ENCODE measurements around the gene DOCK1.

DOCK1 gene

GRCh38 chr10:127041552-127041951 is 136.3 kb downstream of the DOCK1 start:
- no peak for DNase-seq

GRCh38 chr10:127043301-127043700 is 138.1 kb downstream of the DOCK1 start:
- DNase-seq: no peak

- no peak for DNase-seq
Measured at GRCh38 chr10:127044186-127044585, 139.0 kb downstream of the DOCK1 start.

GRCh38 chr10:127046975-127047877 is 142.0 kb downstream of the DOCK1 start:
- no peak for DNase-seq

- no peak for DNase-seq
Measured at GRCh38 chr10:127047878-127048238, 142.6 kb downstream of the DOCK1 start.

- no peak for DNase-seq
Measured at GRCh38 chr10:127048630-127049029, 143.4 kb downstream of the DOCK1 start.

GRCh38 chr10:127052001-127052400 is 146.8 kb downstream of the DOCK1 start:
- no peak for DNase-seq

- no peak for DNase-seq
Measured at GRCh38 chr10:127055263-127055662, 150.0 kb downstream of the DOCK1 start.

GRCh38 chr10:127059314-127059713 is 154.1 kb downstream of the DOCK1 start:
- no peak for DNase-seq

- DNase-seq: no peak
Measured at GRCh38 chr10:127063762-127064161, 158.5 kb downstream of the DOCK1 start.

GRCh38 chr10:127064474-127064873 is 159.2 kb downstream of the DOCK1 start:
- no peak for DNase-seq

- DNase-seq: no peak
Measured at GRCh38 chr10:127067542-127068194, 162.4 kb downstream of the DOCK1 start.

- no peak for DNase-seq
Measured at GRCh38 chr10:127068485-127068884, 163.3 kb downstream of the DOCK1 start.

GRCh38 chr10:127069436-127069835 is 164.2 kb downstream of the DOCK1 start:
- no peak for DNase-seq

GRCh38 chr10:127071126-127071525 is 165.9 kb downstream of the DOCK1 start:
- DNase-seq: no peak

GRCh38 chr10:127073666-127074065 is 168.4 kb downstream of the DOCK1 start:
- DNase-seq: no peak

GRCh38 chr10:127079392-127079791 is 174.2 kb downstream of the DOCK1 start:
- no peak for DNase-seq

GRCh38 chr10:127080317-127080716 is 175.1 kb downstream of the DOCK1 start:
- DNase-seq: no peak

- DNase-seq: no peak
Measured at GRCh38 chr10:127081851-127082345, 176.7 kb downstream of the DOCK1 start.

- DNase-seq: no peak
Measured at GRCh38 chr10:127082651-127083050, 177.4 kb downstream of the DOCK1 start.

- no peak for DNase-seq
Measured at GRCh38 chr10:127085957-127086356, 180.7 kb downstream of the DOCK1 start.

GRCh38 chr10:127088908-127089307 is 183.7 kb downstream of the DOCK1 start:
- DNase-seq: no peak

- no peak for DNase-seq
Measured at GRCh38 chr10:127089446-127089845, 184.2 kb downstream of the DOCK1 start.

GRCh38 chr10:127090138-127090537 is 184.9 kb downstream of the DOCK1 start:
- DNase-seq: no peak

All from AML-193 (cell line).